ENCODE results near the gene CCND1. TPM values are rescaled to one million over a fixed set of nuclear protein-coding genes. Genes with fewer than 3 reads are reported as not detected.

Gene CCND1
- total RNA-seq, 1 experiment from 2014 or later = 372 TPM

- Mint-ChIP-seq H3K4me3 (no peak overlapping the region), H3K9me3 (no peaks in the 10 kb centered on the region), H3K27ac (peak overlapping the region in 1 of 3 experiments; percentile 52; a peak in 1 of 7 replicates), H3K27me3 (ENCODE audit: low read depth) (no peaks in the 10 kb centered on the region), H3K36me3 (ENCODE audit: insufficient read depth in 1 of 3, low read depth in 3 of 3) (peaks cover 16 to 64% (median 53%) of the 10 kb centered on the region in 3 experiments; a peak in 6 of 7 replicates), H3K4me1 (peaks cover 6 to 13% of the 10 kb centered on the region in 2 experiments)
- Histone ChIP-seq H2BK15ac (ENCODE audit: low read depth, low read length) (no peak overlapping the region), H3K4me1 (ENCODE audit: insufficient read depth, low read length) (no peaks in the 10 kb centered on the region), H2BK20ac (ENCODE audit: low read depth, low read length, poor library complexity, severe bottlenecking) (no peak overlapping the region), H4K91ac (ENCODE audit: insufficient read length, low read depth, low read length) (no peak overlapping the region), H2BK12ac (ENCODE audit: insufficient read length, low read depth, low read length) (no peak overlapping the region), H3K27ac (ENCODE audit: insufficient read length, low read depth, low read length) (no peak overlapping the region), H3T11ph (ENCODE audit: low read length) (no peak overlapping the region), H3K9me3 (ENCODE audit: control insufficient read depth, low read depth, low read length) (no peaks in the 10 kb centered on the region), H4K5ac (ENCODE audit: insufficient read length, low read depth, low read length) (no peak overlapping the region), H2BK120ac (ENCODE audit: low read depth, low read length, poor library complexity, severe bottlenecking) (no peak overlapping the region), H4K8ac (replicated peaks; ENCODE audit: insufficient read length, low read depth, low read length) (no peak overlapping the region), H3K56ac (ENCODE audit: insufficient read length, low read depth, low read length) (no peak overlapping the region), H2AK5ac (ENCODE audit: insufficient read length, low read length) (no peak overlapping the region), H2AFZ (ENCODE audit: low read length) (no peak overlapping the region), H3K4me2 (ENCODE audit: insufficient read depth, insufficient read length, low read length) (no peak overlapping the region), H2BK5ac (ENCODE audit: insufficient read length, low read length) (no peak overlapping the region), H3K9ac (ENCODE audit: extremely low read depth, insufficient read length, low read length) (no peak overlapping the region), H4K20me1 (ENCODE audit: control insufficient read depth, insufficient read depth, insufficient read length) (no peaks in the 10 kb centered on the region), H3K18ac (ENCODE audit: insufficient read length, low read depth, low read length) (no peak overlapping the region), H3K79me1 (ENCODE audit: insufficient read depth, low read depth, low read length, poor library complexity, severe bottlenecking) (no peaks in the 10 kb centered on the region), H3K14ac (ENCODE audit: insufficient read depth, low read length) (no peak overlapping the region), H3K23ac (ENCODE audit: insufficient read length, low read depth, low read length) (no peak overlapping the region), H3K23me2 (ENCODE audit: insufficient read length, low read depth, low read length, poor library complexity, severe bottlenecking) (no peaks in the 10 kb centered on the region), H3K27me3 (ENCODE audit: insufficient read depth, low read length) (no peaks in the 10 kb centered on the region), H3K4ac (ENCODE audit: low read depth, low read length) (no peak overlapping the region), H3K79me2 (ENCODE audit: insufficient read depth, low read length) (no peaks in the 10 kb centered on the region)
- no peak for TF ChIP-seq CTCF (conservative IDR thresholded peaks at IDR 0.05)
- WGBS (ENCODE audit: extremely low coverage, insufficient read length, low lambda C conversion rate) = no CpG with 5 or more reads among the region's 26 CpGs
- no peak for DNase-seq
Measured at GRCh38 chr11:69667619-69668604, 27.0 kb downstream of the CCND1 start.
